Urothelium cell line (cell line): ENCODE measurements around the gene CDK16.
A peak's percentile ranks its signal among the peaks of the same experiment; 100 is the strongest.
"Not testable (repeated sequence)": the region's sequence is repeated elsewhere in the genome, so short reads cannot be mapped to it uniquely, and the experiment has no call there.

Experiments
- DNase-seq: peaks from one replicate; pipeline ENCODE4 v3.0.0; 2011; ENCODE audit warnings: low spot score, mixed read lengths
- FAIRE-seq: peaks from 2 replicates; lab custom pipeline; 2011; peaks lifted over from hg19 to GRCh38; lab: Jason Lieb, UNC

Gene CDK16

GRCh38 chrX:47247206-47247998 is 28.9 kb downstream of the CDK16 start:
- FAIRE-seq (no peak), DNase-seq (peak; percentile 17)

GRCh38 chrX:47247999-47248320 is 29.5 kb downstream of the CDK16 start:
- DNase-seq, result no peak
- FAIRE-seq, result no peak

- no peak for DNase-seq
- no peak for FAIRE-seq
Measured at GRCh38 chrX:47248576-47248975, 30.1 kb downstream of the CDK16 start.

- no peak for DNase-seq
- no peak for FAIRE-seq
Measured at GRCh38 chrX:47250017-47250347, 31.5 kb downstream of the CDK16 start.

- not testable (repeated sequence) for FAIRE-seq, DNase-seq
Measured at GRCh38 chrX:47257620-47258019, 39.1 kb downstream of the CDK16 start.

- no peak for FAIRE-seq
- peak; percentile 68 for DNase-seq
Measured at GRCh38 chrX:47264483-47265173, 46.1 kb downstream of the CDK16 start.

GRCh38 chrX:47266643-47267042 is 48.2 kb downstream of the CDK16 start:
- FAIRE-seq (no peak), DNase-seq (no peak)

- DNase-seq, result no peak
- no peak for FAIRE-seq
Measured at GRCh38 chrX:47272013-47272408, 53.5 kb downstream of the CDK16 start.

- DNase-seq (no peak), FAIRE-seq (no peak)
Measured at GRCh38 chrX:47273011-47273730, 54.7 kb downstream of the CDK16 start.

GRCh38 chrX:47278691-47279090 is 60.2 kb downstream of the CDK16 start:
- FAIRE-seq (no peak), DNase-seq (peak; percentile 12)
